Activated CD4-positive, CD25-positive, alpha-beta regulatory T cell (primary cell): ENCODE measurements around the gene ST8SIA6.
"Not testable (repeated sequence)": the region's sequence is repeated elsewhere in the genome, so short reads cannot be mapped to it uniquely, and the experiment has no call there.

ENCODE experiments used
- DNase-seq, 4 experiments: peaks; one replicate each; lab custom pipeline; 2025; lab: John Stamatoyannopoulos, UW

The ST8SIA6 gene

GRCh38 chr10:17426263-17426750 is 28.1 kb downstream of the ST8SIA6 start:
- DNase-seq = no peak

DNA sequence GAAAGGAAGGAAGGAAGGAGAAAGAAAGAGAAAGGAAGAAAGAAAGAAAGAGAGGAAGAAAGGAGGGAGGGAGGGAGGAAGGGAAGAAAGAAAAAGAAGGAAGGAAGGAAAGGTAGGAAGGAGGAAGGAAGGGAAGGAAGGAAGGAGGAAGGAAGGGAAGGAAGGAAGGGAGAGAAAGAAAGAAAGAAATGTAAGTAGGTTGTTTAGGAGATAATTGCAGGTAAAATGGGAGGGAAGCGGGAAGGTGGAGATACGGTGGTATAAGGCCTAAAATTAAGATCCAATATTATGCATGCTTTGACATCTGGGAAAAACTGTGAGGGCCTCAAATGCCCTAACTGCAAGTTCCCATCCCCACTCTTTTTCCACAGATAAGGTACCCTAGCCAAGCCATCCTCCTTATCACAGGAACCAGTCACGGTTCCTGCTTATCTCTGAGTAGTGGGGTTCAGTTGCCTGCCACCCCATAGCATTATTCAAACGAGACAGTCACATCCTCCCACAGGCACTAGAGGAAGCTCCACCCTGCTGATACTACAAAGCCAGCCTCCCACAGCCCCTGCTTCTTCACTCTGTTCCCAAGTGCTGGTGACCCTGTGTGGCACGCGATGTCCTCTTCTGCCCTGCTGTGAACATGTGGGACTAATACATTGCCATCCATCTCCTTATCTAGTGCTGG is 28.7 kb downstream of the ST8SIA6 start:
- DNase-seq = peak in 2 of 4 experiments; percentile 2 to 13

DNA sequence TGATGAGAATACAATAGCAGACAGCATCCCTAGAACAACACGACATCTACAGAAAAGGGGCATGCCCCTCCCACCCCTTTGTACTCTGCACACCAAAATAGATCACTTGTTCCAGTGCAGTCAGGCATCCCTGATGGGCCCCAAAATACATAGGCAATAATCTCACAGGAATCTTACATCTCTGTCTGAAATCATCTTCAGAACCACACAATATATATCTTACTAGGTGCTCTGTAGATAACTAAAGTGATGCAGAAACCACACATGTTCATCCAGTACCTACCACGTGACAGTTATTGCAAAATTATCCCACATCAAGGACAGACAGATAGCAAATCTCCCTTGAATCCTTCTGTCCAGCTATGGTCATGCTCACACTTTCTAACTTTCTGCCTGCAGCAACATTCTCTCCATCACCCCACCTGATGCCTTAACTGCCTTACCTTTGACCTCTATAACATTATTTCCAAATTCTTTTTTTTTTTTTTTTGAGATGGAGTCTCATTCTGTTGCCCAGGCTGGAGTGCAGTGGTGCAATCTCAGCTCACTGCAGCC is 30.7 kb downstream of the ST8SIA6 start:
- no peak for DNase-seq

DNA sequence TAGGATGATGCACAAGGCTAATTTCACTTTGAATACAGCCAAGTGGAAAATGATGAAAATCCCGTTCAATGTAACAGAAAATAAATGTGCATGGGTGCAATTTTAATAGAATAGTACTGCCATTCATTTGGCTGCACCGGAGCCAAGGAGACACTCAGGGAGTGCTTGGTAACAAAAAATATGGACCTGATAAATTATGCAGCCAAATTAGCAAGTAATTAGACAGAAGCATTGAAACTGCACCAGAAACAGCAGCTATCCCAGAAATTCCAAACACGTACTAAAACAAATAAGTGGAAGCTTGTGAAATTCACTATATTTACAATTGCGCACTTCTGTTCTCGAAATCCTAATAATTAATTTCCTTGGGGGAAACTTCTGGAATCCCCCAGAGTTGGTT is 31.5 kb downstream of the ST8SIA6 start:
- DNase-seq = no peak

GRCh38 chr10:17418249-17418648 is 36.1 kb downstream of the ST8SIA6 start:
- no peak for DNase-seq

DNA sequence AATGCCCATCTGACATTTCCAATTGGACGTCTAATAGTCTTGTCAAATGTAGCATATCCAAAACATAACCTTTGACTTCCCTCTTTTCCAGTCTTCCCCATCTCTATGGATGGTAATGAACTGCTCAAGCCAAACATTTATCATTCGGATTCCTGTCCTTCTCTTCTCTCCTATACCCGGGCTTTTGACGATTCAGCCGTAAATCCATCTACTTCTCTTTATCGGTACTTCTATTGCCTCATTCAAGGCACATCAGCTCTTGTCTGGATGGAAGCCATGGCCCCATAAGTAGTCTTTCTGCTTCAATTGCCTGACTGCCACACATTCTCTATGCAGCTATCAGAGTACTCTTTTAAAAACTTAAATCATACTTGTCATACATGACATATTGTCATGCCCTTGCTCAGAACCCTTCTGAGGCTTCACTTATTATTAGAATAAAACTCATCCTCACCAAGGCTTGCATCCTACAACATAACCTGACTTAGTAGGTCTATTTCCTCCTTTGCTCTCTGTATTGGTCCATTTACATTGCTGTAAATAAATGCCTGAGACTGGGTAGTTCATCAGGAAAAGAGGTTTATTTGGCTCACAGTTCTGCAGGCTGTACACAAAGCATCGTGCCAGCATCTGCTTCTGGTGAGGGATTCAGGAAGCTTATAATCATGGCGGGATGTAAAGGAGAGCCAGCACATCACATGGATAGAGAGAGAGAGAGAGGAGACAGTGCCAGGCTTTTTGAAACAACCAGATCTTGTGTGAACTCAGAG is 37.8 kb downstream of the ST8SIA6 start:
- DNase-seq = no peak

- DNase-seq = no peak
These were observed 39.2 kb downstream of the ST8SIA6 start for GRCh38 chr10:17415046-17415658.

DNA sequence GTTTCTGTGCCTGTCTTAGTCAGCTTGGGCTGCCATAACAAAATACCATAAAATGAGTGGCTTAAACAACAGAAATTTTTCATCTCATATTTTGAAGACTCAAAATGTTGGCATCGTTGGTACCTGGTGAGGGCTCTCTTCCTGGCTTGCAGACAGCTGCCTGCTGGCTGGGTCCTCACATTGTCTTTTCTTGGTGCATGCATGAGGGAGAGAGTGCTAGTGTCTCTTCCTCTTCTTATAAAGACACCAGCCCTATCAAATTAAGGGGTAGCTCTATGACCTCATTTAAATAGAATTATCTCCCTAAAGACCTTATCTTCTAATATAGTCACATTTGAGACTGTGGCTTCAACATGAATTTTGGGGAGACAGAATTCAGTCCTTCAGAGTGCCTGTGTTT is 39.9 kb downstream of the ST8SIA6 start:
- DNase-seq = no peak

DNA sequence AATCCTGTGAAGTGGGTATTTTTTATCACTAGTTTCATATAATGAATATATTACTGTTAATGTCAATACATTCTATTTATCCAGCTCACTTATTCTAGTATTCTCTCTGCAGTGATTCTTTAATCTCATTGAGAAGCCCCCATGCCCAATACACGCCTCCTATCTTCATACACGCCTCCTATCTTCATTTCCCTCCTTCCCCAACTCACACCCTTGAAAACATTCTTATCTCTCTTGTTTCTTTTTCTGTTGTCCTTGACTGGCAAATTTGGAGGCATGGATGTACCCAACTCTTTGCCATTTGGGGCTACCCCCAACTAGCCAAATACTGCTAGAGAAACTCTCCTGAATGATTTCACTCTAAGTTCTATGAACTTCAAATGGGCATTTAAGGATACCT is 40.5 kb downstream of the ST8SIA6 start:
- DNase-seq = no peak

DNA sequence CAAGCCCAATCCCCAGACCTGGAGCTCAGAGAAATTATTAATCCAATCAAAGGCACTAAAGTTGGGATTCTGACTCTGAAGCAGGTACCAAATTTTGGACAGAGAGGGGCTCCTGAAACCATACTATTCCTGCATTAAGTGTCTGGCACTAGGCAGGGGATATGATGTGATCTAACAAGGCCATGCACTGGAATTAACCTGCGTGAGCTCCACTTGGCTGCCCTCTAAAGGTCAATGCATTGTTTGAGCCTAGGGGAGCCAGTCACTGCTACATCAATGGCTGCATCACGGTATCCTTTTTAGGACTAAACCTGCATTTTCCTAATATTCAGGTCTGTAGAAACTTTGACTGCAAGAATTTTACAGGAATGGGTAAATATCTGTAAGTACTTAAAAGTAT is 42.1 kb downstream of the ST8SIA6 start:
- DNase-seq = no peak

GRCh38 chr10:17410907-17411306 is 43.5 kb downstream of the ST8SIA6 start:
- no peak for DNase-seq

- no peak for DNase-seq
These were observed 45.1 kb downstream of the ST8SIA6 start for GRCh38 chr10:17409170-17409733.

GRCh38 chr10:17407047-17407446 is 47.3 kb downstream of the ST8SIA6 start:
- no peak for DNase-seq

DNA sequence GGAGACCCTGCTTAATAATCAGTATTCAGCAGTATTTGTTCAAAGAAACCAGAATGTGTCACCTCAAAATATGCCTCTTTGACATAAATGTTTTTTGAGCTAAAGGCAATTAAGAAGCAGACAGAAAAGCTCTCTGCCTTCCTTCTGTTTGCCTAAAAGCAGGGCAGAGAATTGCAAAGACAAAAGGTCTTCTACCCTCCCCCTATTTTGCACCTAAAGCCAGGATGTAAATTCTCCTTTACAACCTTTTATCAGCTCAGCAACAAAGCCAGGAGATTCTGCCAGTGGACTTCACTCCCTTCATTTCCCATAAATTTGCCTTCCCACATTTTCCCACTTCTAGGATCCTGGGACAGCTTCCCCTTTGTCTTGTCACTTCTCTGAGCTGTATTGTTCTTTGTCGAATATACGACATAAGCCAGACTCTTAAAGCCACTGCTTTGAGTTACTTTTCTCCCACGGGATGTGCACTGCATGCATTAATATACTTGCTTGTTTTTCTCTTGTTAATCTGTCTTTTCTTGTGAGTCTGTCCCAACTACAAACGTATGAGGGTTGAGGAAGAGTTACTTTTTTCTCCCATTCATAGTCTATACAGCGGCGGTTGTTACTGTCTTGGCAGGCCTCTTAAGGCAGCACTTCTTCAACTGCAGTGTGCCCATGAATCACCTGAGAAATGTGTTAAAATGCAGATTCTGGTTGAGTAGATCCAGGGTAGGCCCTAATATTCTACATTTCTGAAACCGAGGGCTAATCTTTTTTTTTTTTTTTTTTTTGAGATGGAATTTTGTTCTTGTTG is 48.2 kb downstream of the ST8SIA6 start:
- no peak for DNase-seq

DNA sequence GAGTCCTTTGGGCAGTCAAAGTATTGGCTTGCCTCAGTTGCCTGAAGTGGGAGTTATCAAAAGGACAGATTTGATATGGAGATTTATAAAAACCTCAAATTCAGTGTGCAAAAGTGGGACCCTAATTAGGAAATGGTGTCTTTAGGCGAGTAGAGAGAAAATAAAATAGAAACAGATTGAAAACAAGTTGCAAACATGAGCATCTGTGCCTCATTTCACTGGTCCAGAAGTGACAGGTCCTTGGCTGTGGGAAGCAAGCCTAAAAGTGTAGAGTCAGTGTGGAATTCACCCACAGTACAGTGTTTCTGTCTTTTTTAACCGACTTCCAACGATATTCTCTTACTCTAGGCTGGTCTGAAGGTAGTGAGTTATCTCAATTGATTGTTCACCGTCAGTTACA is 51.2 kb downstream of the ST8SIA6 start:
- DNase-seq = no peak

DNA sequence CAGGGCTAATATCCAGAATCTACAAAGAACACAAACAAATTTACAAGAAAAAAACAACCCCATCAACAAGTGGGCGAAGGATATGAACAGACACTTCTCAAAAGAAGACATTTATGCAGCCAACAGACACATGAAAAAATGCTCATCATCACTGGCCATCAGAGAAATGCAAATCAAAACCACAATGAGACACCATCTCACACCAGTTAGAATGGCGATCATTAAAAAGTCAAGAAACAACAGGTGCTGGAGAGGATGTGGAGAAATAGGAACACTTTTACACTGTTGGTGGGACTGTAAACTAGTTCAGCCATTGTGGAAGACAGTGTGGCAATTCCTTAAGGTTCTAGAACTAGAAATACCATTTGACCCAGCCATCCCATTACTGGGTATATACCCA is 52.4 kb downstream of the ST8SIA6 start:
- not testable (repeated sequence) for DNase-seq

DNA sequence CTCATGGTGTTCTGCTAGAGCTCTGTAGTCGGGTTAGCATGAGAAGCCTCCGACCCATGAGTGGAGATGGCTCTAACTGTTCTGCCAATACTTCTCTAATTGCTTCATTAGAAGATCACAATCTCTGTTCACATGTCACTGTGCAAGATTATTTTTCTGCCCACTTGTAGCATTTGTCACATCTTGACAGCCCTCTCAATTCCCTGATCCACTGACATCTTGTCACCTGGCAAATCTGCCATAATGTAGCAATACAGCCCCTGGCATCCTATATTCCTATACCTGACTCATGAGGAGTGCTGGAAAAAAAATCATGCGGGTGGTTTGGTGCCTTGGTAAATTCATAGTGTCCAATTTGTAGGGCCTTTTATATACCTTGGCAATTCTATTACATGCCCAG is 58.4 kb downstream of the ST8SIA6 start:
- no peak for DNase-seq

GRCh38 chr10:17394854-17395253 is 59.5 kb downstream of the ST8SIA6 start:
- DNase-seq = no peak

GRCh38 chr10:17387861-17388503 is 66.4 kb downstream of the ST8SIA6 start:
- no peak for DNase-seq

DNA sequence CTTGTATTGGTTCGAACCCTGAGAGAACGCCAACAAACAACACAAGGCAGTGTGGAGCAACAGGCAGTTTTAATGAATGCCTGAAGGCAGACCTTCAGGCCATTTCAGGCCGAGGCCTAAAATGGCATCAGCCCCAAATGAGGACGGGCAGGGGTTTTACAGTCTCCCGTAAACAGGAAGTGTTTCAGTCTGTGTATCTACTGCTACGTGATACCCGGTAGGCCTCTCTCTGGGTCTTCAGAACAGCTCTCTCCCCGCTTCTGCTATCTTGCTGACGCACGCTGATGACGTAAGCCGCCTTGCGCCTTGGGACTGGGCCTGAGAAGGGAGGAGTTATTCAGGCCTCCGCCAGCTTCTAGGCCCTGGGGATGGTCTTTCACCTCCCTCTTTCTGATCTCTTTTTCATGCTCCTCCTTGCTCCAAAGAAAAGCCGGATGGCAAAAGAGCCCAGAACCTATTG is 67.7 kb downstream of the ST8SIA6 start:
- DNase-seq = no peak

- no peak for DNase-seq
These were observed 68.4 kb downstream of the ST8SIA6 start for GRCh38 chr10:17386021-17386420.
